K562 (cell line): ENCODE data around the gene WDR90. TPM values are rescaled to one million over a fixed set of nuclear protein-coding genes. Genes with fewer than 3 reads are reported as not detected.

ENCODE experiments used
- BCLAF1 ChIP-seq, 2 experiments: fragments of 450-650 bp in 1 of 2; IDR thresholded peaks; 2 replicates each; pipeline ENCODE4 v1.6.1; 2011 to 2017; ENCODE audit warnings: low read depth in 2 of 2, antibody characterized with exemption in 1 of 2, borderline replicate concordance in 1 of 2, low read length in 1 of 2, mild to moderate bottlenecking in 1 of 2, mixed read lengths in 1 of 2; ENCODE audit not compliant: control insufficient read depth in 1 of 2
- BHLHE40 ChIP-seq: IDR thresholded peaks from 2 replicates; pipeline ENCODE4 v1.6.1; 2011; ENCODE audit warnings: low read length, improper control_type of control experiment
- CCNT2 ChIP-seq: IDR thresholded peaks from 2 replicates; pipeline ENCODE4 v1.6.1; 2011; ENCODE audit warnings: borderline replicate concordance, low read depth, mild to moderate bottlenecking, moderate library complexity, mixed read lengths, low read length; ENCODE audit not compliant: insufficient read length; ENCODE audit errors: extremely low read depth
- E2F6 ChIP-seq, 2 experiments: IDR thresholded peaks; 2 replicates each; pipeline ENCODE4 v1.6.1; 2011; ENCODE audit warnings: borderline replicate concordance in 1 of 2, control low read depth in 1 of 2, low read depth in 1 of 2, low read length in 1 of 2, mild to moderate bottlenecking in 1 of 2, mixed read lengths in 1 of 2, moderate library complexity in 1 of 2; ENCODE audit not compliant: insufficient read depth in 1 of 2, insufficient read length in 1 of 2, poor library complexity in 1 of 2, severe bottlenecking in 1 of 2; ENCODE audit errors: extremely low read depth in 1 of 2
- MNT ChIP-seq, 2 experiments: fragments of 450-650 bp; conservative IDR thresholded peaks; 2 replicates each; pipeline ENCODE4 v1.6.1; 2017; ENCODE audit warnings: mild to moderate bottlenecking in 2 of 2, moderate library complexity in 2 of 2
- MYNN ChIP-seq, 2 experiments: sonication (generic); formaldehyde crosslinking in 1 of 2; IDR thresholded peaks; 2 replicates each; pipeline versions ENCODE4 v1.5.0 to v1.6.1; 2016 to 2020; ENCODE audit warnings: antibody characterized with exemption in 1 of 2, missing genetic modification reagents in 1 of 2
- RBM25 ChIP-seq: fragments of 200-400 bp; formaldehyde crosslinking; IDR thresholded peaks from 2 replicates; pipeline ENCODE4 v1.6.1; 2018; ENCODE audit warnings: low read length, low read depth, moderate library complexity; ENCODE audit not compliant: severe bottlenecking
- SMC3 ChIP-seq: conservative IDR thresholded peaks from 2 replicates; pipeline ENCODE4 v1.6.1; 2011; ENCODE audit warnings: low read depth, low read length, improper control_type of control experiment; ENCODE audit not compliant: insufficient read depth
- USF1 ChIP-seq: sonication (generic); formaldehyde crosslinking; IDR thresholded peaks from 2 replicates; pipeline ENCODE4 v1.9.0; 2022; ENCODE audit warnings: mild to moderate bottlenecking, missing genetic modification reagents
- YY1 ChIP-seq, 3 experiments: IDR thresholded peaks; 2 replicates each; pipeline ENCODE4 v1.6.1; 2011; ENCODE audit warnings: low read length in 2 of 3, mild to moderate bottlenecking in 2 of 3, moderate library complexity in 2 of 3, borderline replicate concordance in 1 of 3, control low read depth in 1 of 3, low read depth in 1 of 3; ENCODE audit not compliant: insufficient read depth in 3 of 3, insufficient replicate concordance in 2 of 3, control insufficient read depth in 1 of 3, insufficient read length in 1 of 3; ENCODE audit errors: extremely low read depth in 1 of 3
- ZBTB26 ChIP-seq: fragments of 450-650 bp; formaldehyde crosslinking; IDR thresholded peaks from 2 replicates; pipeline ENCODE4 v1.4.0; 2022; ENCODE audit warnings: missing genetic modification characterization
- ZEB2 ChIP-seq: fragments of 450-650 bp; IDR thresholded peaks from 2 replicates; pipeline ENCODE4 v1.6.1; 2016
- ZNF280A ChIP-seq: fragments of 450-650 bp; IDR thresholded peaks from 2 replicates; pipeline ENCODE4 v1.6.1; 2018; ENCODE audit warnings: mild to moderate bottlenecking, low read depth; ENCODE audit not compliant: partially characterized antibody
- polyA plus RNA-seq, 8 experiments: library from polyadenylated mRNA; depleted of rRNA in 4 of 8; stranded (reverse) in 5 of 8; unstranded in 3 of 8; fragments of >200 nt; fragmentation: Nextera tagmentation in 2 of 8; fragmentation: Illumina TruSeq in 1 of 8; extraction: Ambion mirVana in 2 of 8; extraction: Trizol in 1 of 8; gene quantifications; 2 replicates each; pipeline versions ENCODE4 v1.2.1 to v1.2.3, GENCODE V29; 2011 to 2014; ENCODE audit warnings: inconsistent platforms in 1 of 8, missing spikeins in 1 of 8
- total RNA-seq, 7 experiments: library from RNA; depleted of rRNA in 6 of 7; stranded (reverse); fragments of >200 nt in 6 of 7; fragmentation: Illumina TruSeq in 2 of 7; extraction: Trizol in 2 of 7; gene quantifications; 2 replicates each; pipeline versions ENCODE4 v1.2.1 to v1.2.3, GENCODE V29; 2011 to 2021; ENCODE audit warnings: low replicate concordance in 1 of 7

The WDR90 gene
- total and polyA plus RNA-seq, 9 of the 15 experiments (the other 6 are each of a cell fraction or from before 2014, with no cell fraction given): 0.44 to 12.6 (median 3.3) TPM

GRCh38 chr16:660459-661183 is 11.5 kb downstream of the WDR90 start (continued):
- TF ChIP-seq USF1 (CRISPR knock-in tag) (peak; percentile 50; the same call in 1 of the 2 replicates), MYNN (IDR thresholded peaks at IDR 0.05) (peak; percentile 11; the same call in 1 of the 2 replicates), MYNN (CRISPR knock-in tag; IDR thresholded peaks at IDR 0.05) (no peak), CCNT2 (peak; percentile 25), ZNF280A (no peak), MNT (conservative IDR thresholded peaks at IDR 0.05) (peak; percentile 49 to 72; a peak in 2 of 4 replicates), SMC3 (peak; percentile 29; the same call in 1 of the 2 replicates), YY1 (IDR thresholded peaks at IDR 0.05; ENCODE audit: borderline replicate concordance in 1 of 3, control insufficient read depth in 1 of 3, extremely low read depth in 1 of 3, insufficient read depth in 3 of 3, insufficient read length in 1 of 3, insufficient replicate concordance in 2 of 3, low read depth in 1 of 3, low read length in 2 of 3) (peak in 1 of 3 experiments; percentile 75), BCLAF1 (IDR thresholded peaks at IDR 0.05; ENCODE audit: borderline replicate concordance in 1 of 2, control insufficient read depth in 1 of 2, low read depth in 2 of 2, low read length in 1 of 2) (0 out of 4 replicates have a peak, but pooled peaks of 1 of the 2 experiments have one; percentile 19), BHLHE40 (peak; percentile 93), E2F6 (IDR thresholded peaks at IDR 0.05; ENCODE audit: borderline replicate concordance in 1 of 2, extremely low read depth in 1 of 2, insufficient read depth in 1 of 2, insufficient read length in 1 of 2, low read depth in 1 of 2, low read length in 1 of 2, poor library complexity in 1 of 2, severe bottlenecking in 1 of 2) (peak; percentile 56 to 82), RBM25 (no peak), ZBTB26 (CRISPR knock-in tag) (no peak), ZEB2 (no peak)
